ES-I3 (cell line): ENCODE data around the gene DBH.

ENCODE experiments used
- H3K36me3 ChIP-seq: 2 replicates; pipeline ENCODE4 v1.6.1; 2013; ENCODE audit warnings: mild to moderate bottlenecking, low read length, control low read depth, moderate library complexity; ENCODE audit not compliant: insufficient read depth
- H3K4me1 ChIP-seq: 2 replicates; pipeline ENCODE4 v1.6.1; 2013; ENCODE audit warnings: mild to moderate bottlenecking, control low read depth, low read length; ENCODE audit not compliant: insufficient read depth
- H3K9ac ChIP-seq: 2 replicates; pipeline ENCODE4 v1.6.1; 2013; ENCODE audit warnings: low read depth, mild to moderate bottlenecking, low read length, moderate library complexity
- H3K9me3 ChIP-seq: 2 replicates; pipeline ENCODE4 v1.6.1; 2013; ENCODE audit warnings: mild to moderate bottlenecking, low read length, moderate library complexity; ENCODE audit not compliant: control insufficient read depth, insufficient read depth

DBH gene

DNA sequence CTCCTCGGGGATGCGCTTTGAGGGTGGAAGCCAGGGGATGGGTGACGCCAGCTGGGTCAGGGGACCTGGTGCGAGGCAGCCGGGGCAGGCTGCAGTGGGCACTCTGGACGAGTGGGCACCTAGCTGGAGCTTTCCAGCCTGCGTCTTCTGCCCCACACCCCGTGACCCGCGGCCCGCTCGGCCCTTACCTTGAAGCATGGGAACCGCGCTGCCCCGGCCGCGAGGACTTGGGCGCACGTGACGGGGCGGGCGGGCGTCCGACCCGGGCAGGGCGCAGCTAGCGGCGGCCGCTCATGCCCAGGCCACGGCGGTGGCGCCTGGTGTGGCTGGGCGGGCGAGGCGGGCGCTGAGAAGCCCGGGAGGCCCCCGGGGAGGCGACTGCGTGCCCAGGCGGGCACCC, 27.3 kb upstream of the DBH start:
- Histone ChIP-seq H3K9ac (peak overlapping the region; percentile 55), H3K36me3 (no peaks in the 10 kb centered on the region), H3K9me3 (no peaks in the 10 kb centered on the region), H3K4me1 (no peaks in the 10 kb centered on the region; the same call in 1 of the 2 replicates)

DNA sequence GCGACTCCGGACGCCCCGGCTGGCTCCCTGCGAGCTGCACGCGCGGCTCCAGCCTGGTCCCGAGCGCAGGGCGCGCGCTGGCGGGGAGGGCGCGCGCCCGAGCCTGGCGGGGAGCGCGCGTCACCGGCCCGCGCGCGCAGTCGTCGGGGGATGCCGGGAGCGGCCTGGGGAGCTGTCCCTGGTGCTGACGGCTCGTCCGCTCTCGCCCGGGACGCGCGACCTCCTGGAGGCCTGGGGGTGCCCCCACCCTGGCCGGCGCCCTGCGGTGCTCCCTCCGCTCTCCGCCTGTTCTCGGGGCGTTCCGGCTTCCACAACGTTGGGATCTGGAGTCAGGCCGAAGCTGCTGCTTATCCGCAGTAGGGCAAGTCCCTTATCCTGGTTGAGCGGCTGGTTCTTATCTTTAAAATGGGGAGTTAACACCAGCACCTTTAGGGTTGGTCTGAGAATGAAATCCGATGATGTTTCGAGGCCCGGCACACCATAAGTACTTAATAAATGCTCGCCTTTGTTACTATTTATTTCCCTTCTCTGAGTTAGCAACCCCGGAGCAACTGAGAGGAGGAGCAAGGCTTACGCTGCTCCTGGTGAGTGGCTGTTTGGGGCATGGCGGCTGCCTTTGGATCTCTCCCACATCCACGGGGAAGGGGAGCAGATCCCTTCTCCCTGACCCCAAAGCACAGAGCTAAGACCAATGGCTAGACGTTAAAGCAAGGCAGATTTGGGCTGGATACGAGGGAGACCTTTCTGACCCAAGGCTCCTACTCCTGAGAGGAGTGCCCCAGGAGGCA, 26.7 kb upstream of the DBH start, which contains the start of gene FAM163B:
FAM163B (minus strand) TSS at position 79 of the 788 bp plus-strand sequence. CDS start 29,166 bp downstream, outside the sequence.
- Histone ChIP-seq H3K9ac (peak within 1 kb of the TSS; percentile 55), H3K9me3 (no peaks in the 10 kb centered on the region), H3K36me3 (no peaks in the 10 kb centered on the region), H3K4me1 (no peaks in the 10 kb centered on the region; the same call in 1 of the 2 replicates)

DNA sequence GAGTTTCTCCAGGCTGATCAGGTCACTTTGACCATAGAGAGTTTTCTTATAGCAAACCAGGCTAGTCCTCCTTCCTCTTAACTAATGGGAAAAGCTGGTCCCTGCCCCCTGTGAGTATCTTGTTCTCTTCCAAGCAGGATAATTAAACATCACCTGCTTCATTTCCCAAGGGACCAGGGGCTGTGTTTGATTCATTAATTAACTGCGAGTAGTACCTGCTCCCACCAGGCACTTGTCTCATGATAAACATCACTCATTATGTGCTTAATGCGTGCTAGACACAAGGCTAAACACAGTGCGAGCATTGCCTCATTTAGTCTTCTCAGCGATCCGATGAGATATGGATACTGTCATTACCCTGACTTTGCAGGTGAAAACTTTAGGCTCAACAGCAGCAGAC, 25.3 kb upstream of the DBH start:
- Histone ChIP-seq H3K9ac (no peak overlapping the region), H3K9me3 (no peaks in the 10 kb centered on the region), H3K4me1 (no peaks in the 10 kb centered on the region), H3K36me3 (no peaks in the 10 kb centered on the region)

DNA sequence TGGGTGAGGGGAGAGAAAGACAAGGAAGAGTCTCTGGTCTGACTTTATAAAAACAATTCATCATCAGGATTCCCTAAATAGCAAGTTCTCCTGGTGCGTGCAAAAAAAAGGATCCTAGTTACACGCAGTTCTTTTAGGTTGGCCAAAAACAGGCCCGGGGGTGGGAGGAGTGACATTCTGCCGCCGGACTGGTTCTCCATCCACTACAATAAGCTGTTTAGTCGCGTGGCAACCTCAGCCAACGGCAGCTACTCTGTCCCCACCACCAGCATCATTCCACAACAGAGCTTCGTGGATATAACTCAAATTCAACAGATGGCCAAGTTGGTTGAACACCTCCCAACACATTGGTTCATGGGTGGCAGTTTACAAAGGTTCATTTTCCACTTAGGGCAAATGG, 24.1 kb upstream of the DBH start:
- no peaks in the 10 kb centered on the region for H3K36me3 ChIP-seq
- H3K4me1 ChIP-seq: no peaks in the 10 kb centered on the region
- no peaks in the 10 kb centered on the region for H3K9me3 ChIP-seq
- H3K9ac ChIP-seq: no peak overlapping the region

DNA sequence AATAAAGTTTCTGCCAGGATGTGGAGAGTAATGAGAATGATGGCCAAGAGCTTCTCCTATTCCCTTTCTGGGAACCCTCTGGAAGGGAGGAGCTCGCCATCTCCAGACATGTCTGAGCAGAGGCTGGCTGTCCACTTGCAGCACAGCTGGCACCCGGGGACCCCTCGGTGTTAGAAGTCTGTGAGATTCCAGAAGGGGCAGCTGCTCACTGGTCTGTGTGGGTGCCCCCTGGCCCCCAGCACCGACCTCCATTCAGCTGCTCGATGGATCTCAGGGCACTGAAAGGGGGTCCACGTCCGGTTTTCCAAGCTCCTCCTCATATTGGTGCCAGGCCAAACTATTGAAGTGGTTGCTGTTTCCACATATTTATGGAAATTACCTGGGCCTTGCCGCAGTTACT, 23.3 kb upstream of the DBH start:
- no peak overlapping the region for H3K9ac ChIP-seq
- no peaks in the 10 kb centered on the region for H3K36me3 ChIP-seq
- no peaks in the 10 kb centered on the region for H3K9me3 ChIP-seq
- no peaks in the 10 kb centered on the region for H3K4me1 ChIP-seq

DNA sequence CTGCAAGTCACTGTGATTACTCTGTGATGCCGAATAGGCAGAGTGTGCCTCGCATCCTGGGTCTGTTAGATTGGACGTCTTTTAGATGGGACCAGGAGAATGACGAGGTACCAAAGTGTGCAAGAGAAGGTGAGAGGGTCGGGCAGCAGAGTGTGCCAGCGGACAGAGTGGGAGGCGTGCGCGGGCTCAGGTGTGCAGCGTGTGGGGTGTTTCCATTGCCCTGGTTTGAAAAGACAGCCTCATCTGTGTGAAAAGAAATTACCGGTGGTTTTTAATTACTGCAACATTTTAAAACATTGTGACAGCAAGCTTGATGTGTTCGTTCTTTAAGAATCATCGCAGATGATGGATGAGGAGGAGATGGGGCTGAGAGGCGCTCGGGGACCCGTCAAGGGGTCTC, 22.7 kb upstream of the DBH start:
- H3K36me3 ChIP-seq: no peaks in the 10 kb centered on the region
- H3K9me3 ChIP-seq: no peaks in the 10 kb centered on the region
- no peaks in the 10 kb centered on the region for H3K4me1 ChIP-seq
- no peak overlapping the region for H3K9ac ChIP-seq

DNA sequence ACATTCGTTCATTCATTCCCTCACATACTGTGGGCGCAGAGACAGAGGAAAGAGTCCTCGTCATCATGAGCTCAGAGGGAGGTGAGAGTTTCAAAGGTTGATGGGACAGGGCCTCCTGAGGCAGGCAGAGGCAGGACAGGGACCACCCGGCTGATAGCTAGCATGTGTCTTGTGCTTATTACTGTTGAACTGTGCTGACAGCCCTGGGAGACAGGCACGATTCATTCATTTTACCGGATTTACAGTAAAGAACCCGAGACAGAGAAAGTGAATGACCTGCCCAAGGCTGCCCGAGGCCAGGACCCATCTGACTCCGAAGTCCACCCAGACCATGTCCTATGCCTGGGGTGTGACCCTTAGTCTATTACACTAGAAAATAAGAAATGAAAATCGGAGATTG, 22.1 kb upstream of the DBH start:
- Histone ChIP-seq H3K4me1 (no peaks in the 10 kb centered on the region), H3K9ac (no peak overlapping the region), H3K36me3 (no peaks in the 10 kb centered on the region), H3K9me3 (no peaks in the 10 kb centered on the region)

DNA sequence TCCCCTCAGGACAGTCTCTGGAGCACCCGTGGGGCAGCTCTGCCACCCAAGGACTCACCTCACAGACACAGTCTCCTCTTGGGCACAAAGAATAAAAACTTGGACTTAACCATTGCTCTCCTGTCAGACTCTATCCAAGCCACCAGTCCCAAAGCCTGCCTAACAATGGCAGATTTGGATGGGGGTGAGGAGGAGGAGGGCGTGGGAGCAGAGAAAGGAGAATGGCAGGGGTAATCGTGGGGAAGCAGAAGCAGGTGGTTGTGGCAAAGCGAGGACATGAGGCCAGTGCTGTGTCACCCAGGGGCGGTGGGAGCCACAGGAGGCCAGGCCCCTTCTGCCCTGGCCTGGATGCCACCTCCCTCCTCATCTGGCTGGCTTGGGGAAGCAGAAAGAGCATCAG, 21.5 kb upstream of the DBH start:
- no peak overlapping the region for H3K9ac ChIP-seq
- H3K36me3 ChIP-seq: no peaks in the 10 kb centered on the region
- H3K4me1 ChIP-seq: no peaks in the 10 kb centered on the region
- H3K9me3 ChIP-seq: no peaks in the 10 kb centered on the region

DNA sequence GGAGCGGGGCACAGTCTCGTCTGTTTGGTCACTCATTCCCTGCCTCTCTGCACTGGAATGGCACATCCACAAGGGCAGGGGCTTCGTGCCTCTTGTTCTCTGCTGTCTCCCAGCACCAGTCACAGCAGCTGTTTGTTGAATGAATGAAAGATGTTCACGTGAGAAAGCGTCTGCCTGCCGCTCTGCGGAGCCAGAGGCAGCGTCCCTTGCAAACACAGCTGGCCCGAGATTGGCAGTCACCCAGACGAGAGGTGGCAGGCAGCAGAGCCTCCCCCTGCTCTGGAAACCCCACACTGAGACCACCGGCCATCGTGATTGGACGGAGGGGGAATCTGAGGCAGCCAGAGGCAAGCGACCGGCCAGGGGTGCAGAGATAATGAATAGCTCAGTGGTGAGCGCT, 21.0 kb upstream of the DBH start:
- H3K4me1 ChIP-seq: no peaks in the 10 kb centered on the region
- H3K9me3 ChIP-seq: no peaks in the 10 kb centered on the region
- H3K36me3 ChIP-seq: no peaks in the 10 kb centered on the region
- no peak overlapping the region for H3K9ac ChIP-seq

DNA sequence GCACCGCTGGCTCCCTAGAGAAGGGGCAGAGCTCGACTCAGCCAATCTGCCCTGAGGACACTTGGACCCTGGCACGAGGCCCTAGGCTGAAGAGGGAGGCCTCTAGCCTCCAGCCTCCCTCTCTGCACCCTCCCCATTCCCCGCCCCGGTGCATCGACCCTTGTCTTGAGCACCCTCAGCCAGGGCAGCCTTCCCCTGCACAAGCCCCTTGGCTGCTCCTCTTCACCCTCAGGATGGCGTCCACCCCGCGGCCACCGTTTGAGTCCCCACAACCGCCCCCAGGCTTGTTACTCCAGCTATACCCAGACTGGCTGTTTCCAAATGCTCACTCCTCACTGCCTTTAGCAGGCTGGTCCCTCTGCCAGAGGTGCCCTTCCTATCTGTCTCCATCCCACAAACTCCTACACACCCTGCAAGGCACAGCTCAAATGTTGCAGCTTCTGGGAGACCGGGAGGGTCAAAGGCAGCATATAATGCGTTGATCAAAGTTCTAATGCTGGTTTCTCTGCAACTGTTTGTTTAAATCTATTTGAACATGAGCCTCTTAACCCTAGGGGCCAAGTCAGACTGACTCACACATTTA, 20.5 kb upstream of the DBH start:
- Histone ChIP-seq H3K9ac (no peak overlapping the region), H3K36me3 (no peaks in the 10 kb centered on the region), H3K4me1 (no peaks in the 10 kb centered on the region), H3K9me3 (no peaks in the 10 kb centered on the region)

DNA sequence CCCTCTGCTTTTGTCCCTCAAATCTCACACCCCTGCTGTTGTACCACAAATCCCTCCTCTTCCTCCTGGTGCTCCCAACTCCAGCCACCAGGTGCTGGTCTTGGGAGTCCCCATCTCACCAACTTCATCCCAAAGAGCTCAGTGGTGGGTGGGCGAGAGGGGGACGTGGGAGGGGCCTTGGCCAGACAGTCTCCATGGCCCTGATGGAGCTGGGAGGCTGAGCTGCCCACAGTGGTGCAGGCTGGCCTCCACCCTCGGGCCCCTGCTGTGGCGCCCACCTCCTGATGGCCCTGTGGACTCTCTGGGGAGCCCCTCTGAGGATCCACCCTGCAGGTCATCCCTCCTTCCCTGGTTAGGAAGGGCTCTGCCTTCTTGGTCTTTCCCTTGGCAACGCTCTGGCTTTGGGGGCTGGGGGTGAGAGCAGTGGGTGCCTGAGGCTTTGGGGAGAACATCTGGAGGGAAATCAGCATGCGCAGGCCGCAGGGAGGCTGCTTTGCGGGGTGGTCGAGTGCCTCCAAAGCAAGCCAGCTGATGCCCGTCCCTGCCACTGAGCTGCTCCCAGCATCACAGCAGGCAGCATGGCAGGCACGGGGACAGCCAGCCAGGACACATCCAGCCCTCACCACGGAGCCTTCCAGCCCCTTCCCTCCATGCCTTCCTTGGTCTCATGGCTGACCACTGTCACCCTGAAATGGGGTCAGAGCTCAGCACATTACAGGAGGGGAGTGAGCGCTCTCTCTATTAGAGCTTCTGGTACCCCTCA, 19.3 kb upstream of the DBH start:
- H3K9ac ChIP-seq: no peak overlapping the region

DNA sequence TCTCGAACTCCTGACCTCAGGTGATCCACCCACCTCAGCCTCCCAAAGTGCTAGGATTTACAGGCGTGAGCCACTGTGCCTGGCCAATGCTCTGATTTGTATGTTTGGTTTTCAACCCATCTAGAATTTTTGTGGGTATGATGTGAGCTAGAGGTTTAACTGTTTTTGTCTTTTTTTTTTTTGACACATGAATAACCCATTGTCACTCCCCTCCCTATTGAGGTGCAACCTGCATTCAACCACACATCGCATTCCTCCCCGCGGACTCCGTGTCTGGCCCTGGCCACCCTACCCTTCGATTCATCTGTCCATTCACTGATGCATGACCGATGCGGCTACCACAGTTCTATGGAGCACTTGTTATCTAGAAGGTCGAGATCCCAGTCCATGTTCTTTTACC, 17.4 kb upstream of the DBH start:
- no peak overlapping the region for H3K9ac ChIP-seq
- no peaks in the 10 kb centered on the region for H3K9me3 ChIP-seq
- no peaks in the 10 kb centered on the region for H3K4me1 ChIP-seq
- H3K36me3 ChIP-seq: no peaks in the 10 kb centered on the region

More for the DNA sequence above, 19.3 kb upstream of the DBH start:
- Histone ChIP-seq H3K36me3 (no peaks in the 10 kb centered on the region), H3K4me1 (no peaks in the 10 kb centered on the region), H3K9me3 (no peaks in the 10 kb centered on the region)

DNA sequence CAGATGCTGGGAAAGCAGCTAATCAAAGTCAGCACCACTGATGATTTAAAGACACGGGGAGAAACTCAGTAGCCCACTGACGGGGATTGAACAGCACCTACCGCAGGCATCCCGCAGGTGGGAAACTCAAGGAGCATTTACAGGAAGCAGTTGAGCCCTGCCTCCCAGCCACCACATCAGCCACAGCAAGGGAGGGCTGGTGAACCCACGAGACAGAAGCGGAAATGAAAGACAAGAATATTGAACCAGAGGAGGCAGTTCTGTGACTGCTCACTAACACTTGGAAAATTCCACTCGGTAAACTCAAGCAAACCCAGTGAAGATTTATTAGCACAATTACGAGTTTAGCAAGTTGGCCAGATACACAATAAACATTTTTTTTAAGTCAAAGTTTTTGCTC, 16.4 kb upstream of the DBH start:
- no peak overlapping the region for H3K9ac ChIP-seq
- no peaks in the 10 kb centered on the region for H3K36me3 ChIP-seq
- H3K4me1 ChIP-seq: no peaks in the 10 kb centered on the region
- H3K9me3 ChIP-seq: no peaks in the 10 kb centered on the region

DNA sequence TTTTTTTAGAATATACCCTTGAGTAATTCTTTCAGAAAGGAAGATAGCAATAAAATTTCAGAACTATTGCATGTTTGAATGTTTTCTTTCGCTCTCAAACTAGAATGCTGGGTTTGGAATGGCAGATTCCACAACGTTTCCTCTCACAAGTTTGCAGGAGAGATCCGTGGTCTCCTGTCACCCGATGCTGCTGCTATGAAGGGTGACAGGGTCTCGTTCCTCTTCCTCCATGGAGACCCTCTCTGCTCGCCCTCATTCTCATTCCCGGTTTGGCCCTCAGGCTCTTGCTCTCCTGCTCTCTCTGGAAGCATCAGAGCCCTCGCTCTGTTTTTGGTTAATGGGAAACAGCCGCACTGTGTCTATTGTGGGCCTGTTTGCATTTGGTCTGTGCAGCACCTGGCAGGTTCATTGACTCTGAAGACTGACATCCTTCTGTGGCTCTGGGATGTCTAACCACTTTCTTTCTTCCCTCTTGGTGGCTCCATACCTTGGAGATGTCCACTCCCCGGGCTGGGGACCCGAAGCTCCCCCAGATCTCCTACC, 14.4 kb upstream of the DBH start:
- no peaks in the 10 kb centered on the region for H3K4me1 ChIP-seq
- no peaks in the 10 kb centered on the region for H3K36me3 ChIP-seq
- no peak overlapping the region for H3K9ac ChIP-seq
- H3K9me3 ChIP-seq: peaks cover 4% of the 10 kb centered on the region; the same call in 1 of the 2 replicates
